Bone marrow (tissue), 2 donors: ENCODE measurements around the gene MALSU1.

Experiments
- DNase-seq, 2 donors: peaks; one replicate each; lab custom pipeline; 2025; lab: John Stamatoyannopoulos, UW

The MALSU1 gene

GRCh38 chr7:23335621-23336020 is 36.5 kb downstream of the MALSU1 start:
- no peak for DNase-seq

DNA sequence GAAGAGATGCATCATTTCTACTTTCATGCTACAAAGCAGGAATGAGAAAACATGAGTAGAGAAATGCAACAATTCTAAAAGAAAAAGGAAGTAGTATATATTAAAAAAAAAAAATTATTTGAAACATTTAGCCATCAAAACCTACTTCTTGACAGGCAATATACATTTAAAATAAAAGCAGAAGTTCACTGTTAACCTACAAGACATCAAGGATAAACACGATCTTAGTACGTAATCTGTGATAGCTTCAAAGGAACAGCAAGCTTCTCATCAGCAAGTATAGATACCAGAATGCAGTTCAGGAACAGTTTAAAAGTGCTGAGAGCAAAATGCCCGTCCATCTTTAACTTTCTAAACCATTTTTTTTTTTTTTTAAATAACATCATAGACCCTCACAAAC is 36.9 kb downstream of the MALSU1 start:
- peak in 1 of 2 donors; percentile 30 for DNase-seq

- no peak for DNase-seq
Observed at GRCh38 chr7:23336799-23337283, 37.7 kb downstream of the MALSU1 start.

DNA sequence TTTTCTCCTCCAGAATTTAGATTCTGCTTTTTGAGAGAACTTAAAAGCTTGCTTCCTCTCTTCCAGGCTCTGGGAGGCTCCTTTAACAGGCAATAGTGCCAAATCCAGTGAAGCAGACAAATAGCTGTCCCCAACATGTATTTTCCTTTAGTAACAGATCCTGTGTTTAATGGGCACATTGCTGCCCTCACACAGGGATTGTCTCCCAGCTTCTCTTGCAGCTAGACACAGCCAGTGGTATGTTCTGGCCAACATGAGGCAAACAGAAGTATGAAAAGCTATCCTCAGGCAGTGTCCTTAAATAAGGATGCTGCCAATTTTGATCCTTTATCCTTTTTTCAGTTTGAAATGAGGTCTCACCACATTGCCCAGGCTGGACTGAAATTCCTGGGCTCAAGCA is 38.2 kb downstream of the MALSU1 start:
- no peak for DNase-seq

- DNase-seq: no peak
Observed at GRCh38 chr7:23338439-23338838, 39.3 kb downstream of the MALSU1 start.

GRCh38 chr7:23338863-23339262 is 39.7 kb downstream of the MALSU1 start:
- no peak for DNase-seq

DNA sequence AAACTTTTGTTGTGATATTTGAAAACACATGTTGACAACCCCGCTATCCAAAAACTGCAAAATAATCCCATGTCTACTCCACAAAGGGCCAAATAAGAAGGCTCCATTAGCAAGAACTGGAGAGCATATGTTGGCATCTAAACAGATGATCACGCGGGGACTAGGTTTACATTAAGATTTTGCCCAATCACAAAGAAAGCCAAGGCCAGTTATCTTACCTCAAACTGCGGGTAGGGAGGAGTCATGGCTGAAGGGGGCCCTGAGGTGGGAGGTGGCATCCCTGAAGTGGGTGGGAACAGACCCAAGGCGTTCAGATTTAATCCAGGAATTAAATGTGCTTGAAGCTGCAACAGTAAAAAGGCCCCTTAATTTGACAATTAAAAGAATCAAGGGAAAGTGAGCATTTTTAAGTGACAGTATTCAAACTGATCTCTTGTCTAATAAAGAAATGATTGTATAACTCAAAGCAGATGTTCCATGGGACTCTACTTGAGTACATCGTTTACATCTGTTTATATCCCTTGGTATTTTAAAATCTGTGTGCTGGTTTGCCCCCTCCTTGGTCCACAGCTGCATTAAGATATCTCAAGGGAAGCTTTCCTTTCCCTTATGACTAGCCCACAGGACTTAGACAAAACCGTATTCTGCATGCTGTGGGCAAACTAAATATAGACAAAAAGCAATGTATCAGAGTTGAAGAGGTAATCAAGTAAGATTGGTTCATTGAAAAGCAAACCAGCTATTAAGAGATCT is 42.9 kb downstream of the MALSU1 start:
- no peak for DNase-seq

DNA sequence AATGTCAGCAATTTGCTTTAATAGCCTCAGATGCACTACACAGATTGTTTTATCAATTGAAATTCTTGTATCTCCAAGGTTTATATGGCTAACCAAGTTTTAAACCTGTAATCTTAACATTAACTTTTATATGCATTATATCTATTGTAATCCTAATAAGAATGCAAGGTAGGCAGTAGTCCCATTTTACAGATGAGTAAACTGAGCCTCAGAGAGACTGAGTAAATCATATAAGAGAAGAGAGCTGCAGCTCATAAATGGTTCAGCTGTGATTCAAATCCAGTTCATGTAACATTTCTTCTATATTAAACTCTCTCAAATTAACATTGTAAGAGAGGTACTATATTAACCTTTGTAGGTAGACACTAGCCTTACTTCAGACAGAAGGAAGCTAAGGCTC is 44.0 kb downstream of the MALSU1 start:
- DNase-seq: no peak

GRCh38 chr7:23343806-23344475 is 44.8 kb downstream of the MALSU1 start:
- DNase-seq: no peak

GRCh38 chr7:23345601-23346000 is 46.5 kb downstream of the MALSU1 start:
- no peak for DNase-seq

GRCh38 chr7:23346316-23346715 is 47.2 kb downstream of the MALSU1 start:
- DNase-seq: peak in 1 of 2 donors; percentile 74

DNA sequence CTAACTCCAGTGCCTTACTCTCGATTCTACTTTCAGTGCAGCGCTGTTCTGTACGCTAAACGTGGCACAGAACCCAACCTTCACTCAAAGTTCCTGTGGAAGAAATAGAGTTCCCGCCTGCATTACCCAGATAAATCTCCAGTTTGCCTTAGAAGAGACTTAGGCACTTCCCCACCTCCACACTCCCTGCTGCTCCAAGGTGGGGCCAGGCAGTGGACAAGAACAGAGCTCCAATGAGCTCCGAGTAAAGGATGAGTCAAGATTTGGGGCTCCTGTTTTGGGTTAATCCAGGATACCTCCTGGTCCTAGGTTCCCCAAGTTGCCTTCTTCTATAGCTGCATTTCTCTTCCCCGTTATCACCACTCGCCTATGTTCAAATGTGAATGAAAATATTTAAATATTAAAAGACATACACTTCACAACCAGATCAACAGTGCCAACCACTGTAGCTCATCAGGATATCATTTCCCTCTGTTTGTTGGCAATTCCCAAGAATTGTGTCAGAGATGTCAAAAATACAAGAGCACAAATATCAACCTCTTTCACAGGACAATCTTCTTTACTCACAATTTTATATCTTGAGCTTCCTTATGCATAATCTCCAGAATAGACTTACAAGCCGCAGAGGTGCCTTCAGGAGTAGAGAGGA is 48.0 kb downstream of the MALSU1 start:
- DNase-seq: peak; percentile 1 to 20

GRCh38 chr7:23347682-23348180 is 48.6 kb downstream of the MALSU1 start:
- peak in 1 of 2 donors; percentile 88 for DNase-seq

- no peak for DNase-seq
Observed at GRCh38 chr7:23349484-23350157, 50.5 kb downstream of the MALSU1 start.

GRCh38 chr7:23350466-23350865 is 51.3 kb downstream of the MALSU1 start:
- DNase-seq: no peak

- no peak for DNase-seq
Observed at GRCh38 chr7:23353172-23353571, 54.0 kb downstream of the MALSU1 start.

DNA sequence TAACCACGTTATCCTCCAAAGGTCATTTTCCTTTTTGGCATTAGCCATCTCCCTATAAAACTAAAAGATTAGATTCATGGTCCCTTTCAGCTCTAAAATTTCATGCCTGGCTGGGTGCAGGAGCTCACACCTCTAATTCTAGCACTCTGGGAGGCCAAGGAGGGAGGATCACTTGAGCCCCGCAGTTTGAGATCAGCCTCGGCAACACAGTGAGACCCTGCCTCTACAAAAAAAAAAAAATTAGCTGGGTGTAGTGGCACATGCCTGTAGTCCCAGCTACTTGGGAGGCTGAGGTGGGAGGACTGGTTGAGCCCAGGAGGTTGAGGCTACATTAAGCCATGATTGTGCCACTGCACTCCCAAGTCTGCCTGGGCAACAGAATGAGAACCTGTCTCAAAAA is 57.0 kb downstream of the MALSU1 start:
- DNase-seq: no peak

GRCh38 chr7:23356726-23357125 is 57.6 kb downstream of the MALSU1 start:
- DNase-seq: no peak

DNA sequence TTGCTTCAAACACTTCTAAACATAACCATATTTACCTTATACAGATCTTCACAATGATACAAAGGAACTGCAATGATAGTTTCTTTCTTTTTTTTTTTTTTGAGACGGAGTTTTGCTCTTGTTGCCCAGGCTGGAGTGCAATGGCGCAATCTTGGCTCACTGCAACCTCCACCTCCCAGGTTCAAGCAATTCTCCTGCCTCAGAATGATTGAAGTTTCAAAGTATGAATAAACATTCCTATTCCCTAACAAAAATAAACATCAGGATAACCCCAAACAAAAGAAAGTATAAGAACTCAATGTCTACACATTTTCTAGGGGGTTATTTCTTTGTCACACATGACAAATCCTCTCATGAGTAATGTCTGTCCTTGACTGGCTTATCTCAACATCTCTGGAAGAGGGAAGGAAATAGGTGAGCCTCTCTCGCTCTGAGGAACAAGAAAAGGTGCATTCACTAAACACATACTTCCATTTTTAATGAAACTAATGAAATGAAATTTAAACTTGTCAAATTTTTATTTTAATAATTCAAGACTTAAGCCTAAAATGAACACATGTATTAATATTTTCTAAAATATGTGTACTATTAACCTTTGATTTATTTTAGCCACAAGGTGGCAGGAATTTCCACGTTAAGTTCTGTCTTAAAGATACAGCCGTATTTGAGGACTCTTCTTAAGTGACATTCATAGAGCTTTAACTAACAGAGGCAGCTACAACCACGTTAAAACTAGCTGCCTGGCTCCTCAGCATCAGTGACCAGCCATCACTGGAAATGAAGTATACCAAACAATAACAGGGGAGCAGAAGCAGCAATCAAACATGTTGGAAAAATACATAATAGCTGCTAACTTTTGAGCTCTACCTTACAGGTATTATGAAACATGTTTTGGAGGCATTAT is 58.3 kb downstream of the MALSU1 start:
- no peak for DNase-seq

DNA sequence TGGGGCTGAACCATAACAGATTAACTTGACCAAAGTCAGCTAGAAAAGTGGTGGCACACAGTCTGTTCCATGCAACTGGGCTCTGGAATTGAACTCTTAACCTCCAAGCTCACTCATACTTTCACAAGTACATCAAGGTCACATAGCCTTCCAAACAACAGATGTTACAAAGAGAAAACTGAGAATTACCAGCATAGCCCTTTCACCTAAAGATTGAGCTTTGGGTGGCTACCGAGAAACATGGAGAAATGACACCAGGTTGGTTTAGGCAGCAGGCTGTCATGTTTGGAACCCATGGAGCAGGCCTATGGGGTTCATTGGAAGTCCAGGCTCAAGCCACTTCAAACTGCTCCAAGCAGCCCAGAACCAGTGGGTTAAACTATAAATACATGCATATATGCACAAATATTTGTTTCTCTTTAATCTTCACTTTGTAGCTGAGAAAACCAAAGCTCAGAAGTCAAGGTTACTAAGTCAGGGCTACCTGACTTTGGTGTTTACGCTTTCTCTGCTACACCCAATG is 59.1 kb downstream of the MALSU1 start:
- no peak for DNase-seq
